ENCODE measurements around the gene MZT2B. TPM values are rescaled to one million over a fixed set of nuclear protein-coding genes. Genes with fewer than 3 reads are reported as not detected.
"Not testable (repeated sequence)": the region's sequence is repeated elsewhere in the genome, so short reads cannot be mapped to it uniquely, and the experiment has no call there.

The MZT2B gene
- polyA plus RNA-seq, 4 donors = 73.6 to 242 (median 161) TPM

DNA sequence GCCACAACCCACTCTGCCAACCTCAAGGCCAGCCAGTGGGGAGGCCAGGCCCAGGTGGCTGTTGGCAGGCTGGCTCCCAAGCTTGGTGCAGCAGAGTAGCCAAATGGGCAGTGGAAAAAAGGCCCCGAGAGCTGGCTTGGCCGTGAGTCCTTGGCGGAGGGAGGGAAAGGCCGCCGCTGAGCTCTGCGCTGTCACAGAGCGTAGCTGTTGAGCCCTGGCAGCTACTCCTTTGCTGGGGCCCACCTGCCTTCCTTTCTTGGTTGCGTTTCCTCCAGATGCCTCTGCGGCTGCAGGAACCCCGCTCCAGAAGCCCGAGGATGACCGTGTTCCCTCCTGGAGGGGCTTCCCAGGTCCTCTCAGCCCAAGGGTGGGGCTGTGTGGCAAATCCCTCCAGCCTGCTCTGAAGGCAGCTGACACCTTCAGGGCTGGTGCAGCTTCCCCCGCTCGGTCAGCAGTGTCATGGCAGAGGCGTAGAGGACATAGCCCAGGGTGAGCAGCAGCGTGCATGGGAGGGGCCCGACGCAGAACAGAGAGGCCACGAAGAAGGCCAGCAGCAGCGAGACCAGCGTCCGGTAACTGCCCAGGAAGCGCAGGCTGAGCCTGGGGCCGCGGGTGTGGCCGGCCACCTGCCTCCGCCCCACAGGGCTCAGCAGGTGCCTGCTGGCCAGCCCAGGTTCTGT is 29.8 kb upstream of the MZT2B start:
- not testable (repeated sequence) for DNase-seq (ENCODE audit: low read depth in 4 of 4, low spot score in 2 of 4)

DNA sequence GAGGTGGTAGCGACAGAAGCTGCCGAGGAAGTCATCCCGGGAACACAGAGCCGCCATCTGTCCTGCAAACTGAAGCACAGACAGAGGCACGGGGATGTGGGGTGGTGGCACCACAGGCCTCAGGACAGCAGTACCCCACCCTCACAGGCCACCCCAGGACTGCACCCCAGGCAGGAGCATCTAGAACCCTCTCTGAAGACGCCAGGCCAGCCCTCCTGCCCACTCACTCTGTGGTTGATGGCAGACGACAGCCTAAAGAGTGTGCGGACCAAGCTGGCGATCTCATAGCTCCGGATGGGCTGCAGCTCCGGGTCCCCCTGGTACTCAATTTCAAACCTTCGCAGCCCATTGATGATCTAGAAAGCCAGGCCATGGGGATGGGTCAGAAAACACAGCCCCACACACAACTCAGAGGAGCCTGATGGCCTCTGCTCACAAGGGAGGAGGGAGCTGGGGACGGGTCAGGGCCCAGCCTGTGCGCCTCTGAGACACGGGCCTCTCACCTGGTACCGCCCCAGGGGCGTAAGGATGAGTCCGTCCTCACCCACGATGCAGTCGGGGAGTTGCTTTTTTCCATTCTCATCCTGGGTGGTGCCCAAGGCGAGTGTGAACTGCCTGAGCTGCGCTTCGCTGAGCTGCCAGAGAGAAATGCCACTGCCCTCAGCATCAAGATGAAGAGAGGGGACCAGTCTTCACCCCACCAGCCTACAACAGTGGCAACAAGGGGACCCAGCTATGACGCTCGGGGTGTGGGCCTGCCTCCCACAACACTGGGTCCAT is 29.1 kb upstream of the MZT2B start:
- no peak for DNase-seq (ENCODE audit: low read depth in 4 of 4, low spot score in 2 of 4)

DNA sequence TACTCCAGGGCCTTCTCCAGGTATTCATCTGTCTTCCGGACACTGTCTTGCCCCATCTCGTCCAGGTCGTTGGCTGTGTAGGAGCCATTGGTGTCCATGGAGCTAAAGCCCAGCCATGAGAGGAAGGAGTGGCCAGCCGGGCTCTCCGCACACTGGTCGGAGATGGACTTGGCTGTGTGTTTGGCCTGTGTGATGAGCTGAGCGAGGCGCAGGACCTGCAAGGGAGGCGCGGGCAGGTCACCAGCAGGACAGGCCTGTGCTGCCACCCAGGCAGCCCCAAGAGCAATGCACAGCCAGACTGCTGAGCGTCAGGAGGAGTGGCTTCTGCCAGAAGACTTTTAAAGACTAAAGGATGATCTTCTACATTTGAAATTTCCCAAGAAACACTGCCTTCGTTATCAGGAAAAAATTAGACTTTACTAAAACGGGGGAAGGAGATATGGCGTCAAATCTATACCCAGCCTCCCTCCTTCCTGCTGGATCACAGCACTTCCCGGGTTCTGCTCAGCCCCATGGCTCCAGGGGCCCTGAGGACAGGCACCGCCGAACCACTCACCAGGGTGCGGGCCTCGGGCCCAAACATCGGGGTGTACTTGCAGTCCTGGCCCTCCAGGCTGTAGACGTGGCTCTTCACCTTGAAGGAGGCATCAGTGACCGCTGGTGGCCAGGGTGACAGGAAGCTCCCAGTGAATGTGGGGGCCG is 28.2 kb upstream of the MZT2B start:
- not testable (repeated sequence) for DNase-seq (ENCODE audit: low read depth in 4 of 4, low spot score in 2 of 4)

DNA sequence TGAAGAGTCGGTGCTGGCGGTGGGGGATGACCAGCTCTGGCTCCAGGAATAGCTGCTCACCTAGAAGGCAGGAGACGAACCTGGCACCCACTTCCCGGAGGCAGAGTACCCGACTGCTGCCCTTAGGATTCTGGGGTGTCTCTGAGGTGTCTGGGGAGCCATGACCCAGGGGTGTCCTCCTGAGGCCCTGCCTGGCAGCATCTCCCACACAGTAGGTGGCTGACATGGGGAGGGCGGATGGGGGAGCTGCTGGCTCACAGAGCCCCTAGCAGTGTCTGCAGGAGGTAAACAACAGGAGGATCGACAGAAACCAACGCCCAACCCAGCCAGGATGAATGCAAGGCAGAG is 27.7 kb upstream of the MZT2B start:
- not testable (repeated sequence) for DNase-seq (ENCODE audit: low read depth in 4 of 4, low spot score in 2 of 4)

DNA sequence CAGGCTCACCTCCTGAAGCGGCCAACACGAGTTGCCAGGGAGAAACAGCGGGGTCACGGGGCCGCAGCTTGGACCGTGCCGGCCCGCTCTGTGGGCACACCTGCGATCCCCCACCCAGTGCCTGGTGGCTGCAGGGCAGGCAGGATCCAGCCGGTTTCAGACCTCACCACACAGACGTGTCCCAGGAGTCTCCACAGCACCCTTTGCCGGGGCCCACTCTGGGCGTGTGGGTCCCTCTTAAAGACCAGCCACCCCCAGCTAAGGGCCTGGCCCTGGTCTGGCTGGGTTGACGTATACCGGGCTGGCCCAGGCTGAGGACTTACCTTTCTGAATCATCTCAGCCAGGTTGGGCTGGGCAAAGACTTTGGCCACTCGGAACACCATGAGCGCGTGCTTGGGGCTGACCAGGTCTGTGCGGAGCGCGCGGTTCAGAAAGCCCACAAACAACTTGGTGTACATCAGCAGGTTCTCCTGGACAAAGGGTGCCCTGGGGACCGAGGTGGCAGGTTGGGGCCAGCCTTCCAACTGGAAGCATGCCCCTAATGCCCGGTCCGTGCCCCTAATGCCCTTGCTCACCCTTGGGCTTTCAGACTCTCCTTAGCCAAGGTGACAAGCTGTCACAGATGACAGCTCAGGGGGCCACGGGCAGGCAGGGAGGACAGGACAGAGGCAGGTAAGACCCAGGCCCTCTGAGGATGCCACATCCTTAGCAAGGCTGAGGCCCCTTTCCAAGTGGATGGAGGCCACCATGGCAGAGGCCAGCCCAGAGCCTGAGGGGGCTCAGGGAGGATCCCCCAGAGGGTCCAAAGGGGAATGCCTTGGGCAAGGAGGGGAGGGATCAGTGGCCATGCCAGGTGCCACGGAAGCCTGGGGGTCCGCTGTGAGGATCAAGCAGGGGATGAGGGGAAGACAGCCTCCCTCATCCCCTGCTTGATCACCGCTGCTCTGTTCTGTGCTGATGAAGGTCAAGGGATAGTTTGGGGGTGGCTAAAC is 27.0 kb upstream of the MZT2B start:
- no peak for DNase-seq (ENCODE audit: low read depth in 4 of 4, low spot score in 2 of 4)

DNA sequence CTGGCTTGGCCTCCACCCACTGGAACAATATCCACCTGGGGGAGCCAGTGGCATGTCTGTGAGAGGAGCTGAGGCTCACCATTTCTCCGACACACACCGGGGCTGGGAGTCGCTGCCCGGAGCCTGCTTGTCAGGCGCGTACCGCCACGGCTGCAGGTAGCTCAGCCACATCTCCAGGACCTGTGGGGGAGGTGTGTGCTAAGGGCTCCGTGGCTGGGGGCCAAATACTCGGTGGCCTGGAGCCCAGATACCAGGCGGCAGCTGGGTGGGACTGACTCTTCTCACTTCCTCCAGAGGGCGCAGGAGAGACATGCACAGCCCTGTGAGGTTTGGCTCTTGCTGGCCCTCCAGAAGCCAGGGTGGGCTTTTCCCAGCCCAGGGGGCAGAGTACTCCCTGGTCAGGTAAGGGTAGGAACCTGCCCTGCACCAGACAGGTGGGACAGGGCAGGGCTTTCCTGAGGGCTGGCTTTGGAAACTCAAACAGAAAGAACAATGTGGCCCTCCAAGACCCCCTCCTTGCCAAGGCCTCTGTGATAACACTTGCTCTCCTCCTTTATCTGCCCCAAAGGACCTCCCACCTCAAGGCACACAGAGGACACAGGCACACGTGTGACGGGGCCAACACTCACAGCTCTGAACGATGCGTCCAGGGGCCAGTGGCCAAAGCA is 26.0 kb upstream of the MZT2B start:
- not testable (repeated sequence) for DNase-seq (ENCODE audit: low read depth in 4 of 4, low spot score in 2 of 4)

DNA sequence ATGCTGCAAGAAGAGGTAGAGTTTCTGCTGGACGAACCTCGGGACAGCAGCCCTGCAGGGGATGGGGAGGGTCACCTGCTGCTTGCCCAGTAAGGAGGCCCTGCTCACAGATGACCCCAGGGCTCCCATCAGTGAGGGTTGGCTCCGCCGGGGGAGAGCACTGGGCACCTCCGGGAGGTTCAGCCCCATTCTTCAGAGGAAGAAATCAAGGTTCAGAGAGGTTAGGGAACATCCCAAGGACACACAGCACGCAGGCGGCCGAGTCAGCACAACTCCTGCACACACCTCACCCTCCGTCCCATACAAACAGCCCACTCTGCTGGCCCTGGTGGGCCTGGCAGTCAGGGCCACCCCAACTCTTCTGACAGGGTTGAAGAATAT is 25.4 kb upstream of the MZT2B start:
- DNase-seq (ENCODE audit: low read depth in 4 of 4, low spot score in 2 of 4) = no peak

DNA sequence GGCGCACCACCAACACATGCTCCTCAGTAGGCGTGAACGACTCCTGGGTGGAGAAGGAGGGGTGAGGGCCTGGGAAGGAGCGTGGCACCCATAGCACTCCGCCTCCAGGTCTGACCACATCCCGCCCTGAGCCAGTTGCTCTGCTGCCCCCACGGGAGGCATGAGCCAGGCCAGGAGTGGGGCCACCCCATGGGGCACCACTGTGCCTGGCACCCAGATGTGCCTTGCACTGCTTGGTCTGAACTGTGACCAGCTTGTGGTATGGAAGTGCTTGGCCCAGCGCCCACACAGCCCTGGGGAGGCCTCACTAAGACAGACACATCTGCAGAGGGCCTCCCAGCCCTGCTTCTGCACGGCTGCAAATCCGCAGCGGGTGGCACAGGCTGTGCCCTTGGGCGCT is 24.7 kb upstream of the MZT2B start:
- not testable (repeated sequence) for DNase-seq (ENCODE audit: low read depth in 4 of 4, low spot score in 2 of 4)

DNA sequence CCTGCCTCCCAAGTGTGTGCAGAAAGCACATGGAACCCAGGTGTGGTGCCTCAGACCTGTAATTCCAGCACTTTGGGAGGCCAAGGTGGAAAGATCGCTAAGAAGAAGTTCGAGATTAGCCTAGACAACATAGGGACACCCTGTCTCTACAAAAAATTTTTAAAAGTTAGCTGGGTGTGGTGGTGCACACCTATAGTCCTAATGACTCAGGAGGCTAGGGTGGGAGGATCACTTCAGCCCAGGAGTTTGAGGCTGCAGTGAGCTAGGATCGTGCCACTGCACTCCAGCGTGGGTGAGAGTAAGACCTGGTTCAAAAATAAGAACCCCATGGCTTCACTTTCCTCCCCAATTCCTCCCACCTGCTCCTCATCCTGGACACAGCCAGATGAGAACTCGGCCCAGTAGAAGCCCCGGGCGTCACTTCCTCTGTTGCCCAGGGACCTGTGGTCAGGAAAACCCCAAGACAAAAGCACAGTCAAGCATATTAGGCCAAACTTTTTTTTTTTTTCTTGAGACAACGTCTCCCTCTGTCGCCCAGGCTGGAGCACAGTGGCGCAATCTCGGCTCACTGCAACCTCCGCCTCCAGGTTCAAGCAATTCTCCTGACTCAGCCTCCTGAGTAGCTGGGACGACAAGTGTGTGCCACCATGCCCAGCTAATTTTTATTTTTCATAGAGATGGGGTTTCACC is 24.1 kb upstream of the MZT2B start:
- DNase-seq (ENCODE audit: low read depth in 4 of 4, low spot score in 2 of 4) = not testable (repeated sequence)

DNA sequence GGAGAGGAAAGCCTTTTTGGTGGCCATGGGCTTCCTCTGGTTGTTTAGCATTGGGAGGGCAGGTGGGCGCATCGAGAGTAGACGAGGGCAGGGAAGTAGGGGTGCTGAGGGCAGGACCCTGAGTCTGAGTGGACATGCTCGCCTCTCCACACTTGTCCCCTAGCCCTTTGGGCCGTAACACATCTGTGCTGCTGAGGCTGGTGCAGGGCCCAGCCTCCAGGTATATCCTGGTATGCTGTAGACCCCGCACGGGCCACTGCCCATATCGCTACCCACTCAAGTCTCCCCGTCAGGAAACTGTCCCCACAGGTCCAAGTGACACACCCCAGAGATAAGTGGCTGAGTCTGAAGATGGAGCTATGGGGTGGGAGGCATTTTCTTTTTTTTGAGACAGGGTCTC is 23.4 kb upstream of the MZT2B start:
- no peak for DNase-seq (ENCODE audit: low read depth in 4 of 4, low spot score in 2 of 4)

DNA sequence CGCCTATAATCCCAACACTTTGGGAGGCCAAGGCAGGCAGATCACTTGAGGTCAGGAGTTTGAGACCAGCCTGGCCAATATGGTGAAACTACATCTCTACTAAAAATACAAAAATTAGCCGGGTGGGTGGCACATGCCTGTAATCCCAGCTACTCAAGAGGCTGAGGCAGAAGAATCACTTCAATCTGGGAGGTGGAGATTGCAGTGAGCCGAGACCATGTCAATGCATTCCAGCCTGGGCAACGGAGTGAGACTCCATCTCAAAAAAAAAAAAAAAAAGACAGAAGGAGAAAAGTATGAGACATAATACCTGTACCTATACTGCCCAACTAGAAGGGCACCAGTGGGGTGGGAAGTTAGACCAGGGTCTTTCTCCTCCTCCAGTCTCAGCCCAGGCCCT is 22.7 kb upstream of the MZT2B start:
- not testable (repeated sequence) for DNase-seq (ENCODE audit: low read depth in 4 of 4, low spot score in 2 of 4)

DNA sequence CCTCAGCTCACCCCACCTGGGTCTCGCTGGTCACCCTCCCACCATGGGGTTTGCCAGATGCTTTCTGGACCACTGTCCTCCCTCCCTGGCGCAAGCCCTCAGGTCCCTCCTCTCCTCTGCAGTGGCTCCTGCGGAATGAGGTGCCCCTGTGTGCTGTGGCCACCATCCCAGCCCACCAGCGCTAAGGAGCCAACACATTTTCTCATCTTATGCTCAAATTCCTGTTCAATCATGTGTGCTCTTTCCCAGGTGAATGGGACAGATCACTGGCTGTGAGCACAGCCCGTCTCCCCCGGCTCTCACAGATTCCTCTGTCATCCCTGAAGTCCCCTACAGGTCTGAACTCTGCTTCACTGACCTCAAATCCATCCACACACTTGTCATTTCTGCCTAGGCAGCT is 21.9 kb upstream of the MZT2B start:
- no peak for DNase-seq (ENCODE audit: low read depth in 4 of 4, low spot score in 2 of 4)

DNA sequence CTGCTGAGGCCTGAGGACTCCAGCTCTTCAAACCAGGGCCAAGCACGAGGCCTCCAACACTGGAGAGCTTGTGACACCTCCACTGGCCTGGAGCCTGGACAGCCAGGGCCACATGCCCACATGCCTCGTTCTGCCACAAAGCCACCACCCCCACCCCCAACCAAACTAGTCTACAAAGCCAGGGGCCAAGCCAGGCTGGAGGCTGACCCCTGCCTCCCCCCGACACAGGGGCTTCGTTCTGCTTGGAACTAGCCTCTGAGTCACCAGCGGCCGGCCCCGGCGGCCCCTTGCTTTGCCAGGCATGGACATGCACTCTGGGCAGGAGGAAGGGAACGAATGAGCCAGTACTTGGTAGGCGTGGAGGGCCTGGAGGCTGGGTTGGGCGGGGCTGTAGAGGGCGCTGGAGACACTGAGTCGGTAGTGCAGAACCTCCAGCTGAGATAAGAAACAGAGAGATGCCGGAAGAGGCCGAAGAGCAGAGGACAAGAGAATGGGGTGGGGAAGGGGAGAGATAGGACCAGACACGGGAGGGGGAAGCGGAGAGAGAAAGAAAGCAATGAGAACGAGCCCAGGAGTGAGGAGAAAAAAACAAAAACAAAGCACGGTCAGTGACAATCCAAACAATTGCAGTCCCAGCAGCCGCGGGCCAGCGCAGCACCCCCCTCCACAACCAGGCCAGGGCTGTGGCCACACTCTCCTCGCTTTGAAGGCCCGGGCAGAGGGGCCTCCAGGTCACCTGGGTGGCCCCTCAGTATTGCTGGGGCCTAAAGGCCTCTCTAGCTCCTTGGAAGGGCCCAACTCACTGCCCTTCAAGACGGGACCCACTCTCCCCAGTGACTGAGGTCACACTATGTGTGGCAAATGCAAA is 21.0 kb upstream of the MZT2B start:
- DNase-seq (ENCODE audit: low read depth in 4 of 4, low spot score in 2 of 4) = not testable (repeated sequence)

DNA sequence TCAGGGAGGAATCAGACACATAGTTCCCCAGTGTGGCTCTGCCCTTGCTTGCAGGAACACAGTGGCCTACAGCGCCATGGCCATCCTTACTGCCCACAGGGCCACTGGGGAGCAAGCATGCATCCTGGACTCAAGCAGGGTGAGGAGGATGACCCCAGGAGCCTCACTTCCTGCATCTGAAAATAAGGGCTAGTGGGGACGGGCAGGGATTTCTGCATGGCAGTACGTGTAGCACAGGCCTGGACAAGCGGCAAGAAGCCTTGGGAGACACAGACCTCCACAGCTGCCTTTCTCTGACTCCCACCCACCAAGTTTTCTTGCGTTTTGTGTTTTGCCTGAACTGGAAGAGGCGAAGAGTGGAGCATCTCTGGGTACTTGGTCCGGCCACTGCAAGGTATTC is 19.6 kb upstream of the MZT2B start:
- DNase-seq (ENCODE audit: low read depth in 4 of 4, low spot score in 2 of 4) = not testable (repeated sequence)

DNA sequence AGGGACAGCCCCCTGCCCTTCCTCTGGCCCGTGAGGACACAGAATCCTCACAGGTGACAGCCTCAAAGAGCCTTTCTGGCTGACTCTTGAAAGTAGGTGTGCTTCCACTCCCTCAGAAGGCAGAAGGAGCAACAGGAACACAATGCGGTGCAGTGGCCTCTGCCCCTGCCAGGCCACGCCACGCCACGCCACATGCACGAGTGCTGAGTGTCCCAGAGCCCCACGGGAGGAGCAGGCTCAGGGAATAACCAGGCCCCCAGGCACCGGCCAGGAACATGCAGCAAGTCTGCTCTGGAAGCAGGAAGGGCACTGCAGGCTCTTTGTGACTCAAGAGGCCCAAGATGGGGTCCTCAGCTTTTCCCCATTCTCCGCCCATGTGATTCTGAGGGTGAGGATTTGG is 19.1 kb upstream of the MZT2B start:
- DNase-seq (ENCODE audit: low read depth in 4 of 4, low spot score in 2 of 4) = no peak

DNA sequence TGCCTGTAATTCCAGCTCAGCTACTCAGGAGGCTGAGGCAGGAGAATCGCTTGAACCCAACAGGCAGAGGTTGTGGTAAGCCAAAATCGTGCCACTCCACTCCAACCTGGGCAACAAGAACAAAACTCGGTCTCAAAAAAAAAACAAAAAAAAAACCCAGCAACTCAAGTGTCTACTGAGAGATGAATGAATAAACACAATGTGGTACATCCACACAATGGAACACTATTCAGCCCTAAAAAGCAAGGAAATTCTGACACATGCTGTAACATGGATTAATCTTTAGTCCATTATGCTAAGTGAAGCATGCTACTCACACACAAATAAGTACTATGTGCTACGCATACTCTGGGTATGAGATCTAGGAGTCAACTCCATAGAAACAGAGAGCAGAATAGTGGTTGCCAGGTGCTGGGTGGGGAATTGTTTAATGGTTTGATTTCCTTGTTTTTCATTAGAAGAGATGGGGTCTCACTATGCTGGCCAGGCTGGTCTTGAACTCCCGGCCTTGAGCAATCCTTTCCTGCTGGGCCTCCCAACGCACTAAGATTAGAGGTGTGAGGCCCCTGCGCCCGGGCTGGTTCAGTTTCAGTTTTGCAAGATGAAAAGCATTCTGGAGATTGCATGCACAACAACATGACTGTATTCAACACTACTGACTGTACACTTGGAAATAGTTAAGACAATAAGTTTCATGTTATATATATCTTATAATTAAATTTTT is 16.6 kb upstream of the MZT2B start:
- DNase-seq (ENCODE audit: low read depth in 4 of 4, low spot score in 2 of 4) = no peak

DNA sequence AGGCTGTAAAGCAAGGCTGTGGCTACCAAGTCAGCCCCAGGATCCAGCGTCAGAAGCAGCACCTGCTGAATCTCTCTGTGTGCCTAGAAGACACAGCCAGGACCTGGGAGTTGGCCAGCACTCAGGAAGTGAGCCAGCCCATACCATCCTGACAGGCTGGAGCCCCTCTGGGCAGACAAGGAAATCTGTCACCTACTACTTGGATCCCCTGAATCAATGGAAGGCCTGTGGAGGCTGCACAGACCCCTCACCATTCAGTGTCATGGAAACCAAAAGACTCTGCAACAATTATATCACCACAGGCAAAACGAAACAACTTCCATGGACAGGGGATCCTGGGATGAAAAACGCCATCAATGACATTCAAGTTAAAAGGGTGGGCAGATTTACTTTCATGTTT is 15.5 kb upstream of the MZT2B start:
- not testable (repeated sequence) for DNase-seq (ENCODE audit: low read depth in 4 of 4, low spot score in 2 of 4)

DNA sequence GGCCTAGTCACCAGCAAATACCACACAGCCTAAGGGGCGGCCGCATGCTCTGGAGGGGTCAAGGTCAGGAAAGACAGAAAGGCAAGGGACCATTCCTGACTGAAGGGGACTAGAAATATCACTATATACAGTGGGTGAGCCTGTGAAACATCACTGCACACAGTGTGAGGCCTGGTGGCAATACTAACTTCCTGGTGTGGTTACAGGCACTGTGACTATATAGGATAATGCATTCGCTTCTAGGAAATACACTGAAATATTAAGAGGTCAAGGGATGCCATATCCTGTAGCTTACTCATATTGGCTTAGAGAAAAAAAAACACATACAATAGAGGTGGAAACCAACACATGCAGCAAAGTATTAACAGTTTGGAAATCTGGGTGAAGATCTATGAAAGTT is 12.9 kb upstream of the MZT2B start:
- not testable (repeated sequence) for DNase-seq (ENCODE audit: low read depth in 4 of 4, low spot score in 2 of 4)

Measured in left renal cortex interstitium (tissue), 4 donors.